Upper lobe of left lung (tissue), 6 donors: ENCODE results near the gene PGM2L1. TPM values are rescaled to one million over a fixed set of nuclear protein-coding genes. Genes with fewer than 3 reads are reported as not detected.

Experiments
- ATAC-seq, 2 donors: fragments of 200-7000 bp; cut with Tn5 transposase; one replicate each; pipeline ENCODE4 v1.9.1; 2022; ENCODE audit warnings: mild to moderate bottlenecking in 2 of 2, moderate library complexity in 2 of 2; ENCODE audit not compliant: low FRiP score in 2 of 2
- DNase-seq, 2 donors: peaks; one replicate each; pipeline ENCODE4 v3.0.0-alpha.2; 2019 to 2020
- H3K27ac ChIP-seq, 4 donors: fragments of 200-600 bp; sonication (generic); one replicate each; pipeline ENCODE4 v1.5.1; 2016 to 2019
- H3K27me3 ChIP-seq, 4 donors: fragments of 200-600 bp; sonication (generic); one replicate each; pipeline ENCODE4 v1.5.1; 2017 to 2019
- H3K36me3 ChIP-seq, 4 donors: fragments of 200-600 bp; sonication (generic); one replicate each; pipeline ENCODE4 v1.5.1; 2016 to 2019
- H3K4me1 ChIP-seq, 4 donors: fragments of 200-600 bp; sonication (generic); one replicate each; pipeline ENCODE4 v1.5.1; 2018 to 2019
- H3K4me3 ChIP-seq, 4 donors: fragments of 200-600 bp; sonication (generic); one replicate each; pipeline ENCODE4 v1.5.1; 2017 to 2019; ENCODE audit warnings: mild to moderate bottlenecking in 2 of 4, moderate library complexity in 1 of 4
- H3K9me3 ChIP-seq, 4 donors: fragments of 200-600 bp; sonication (generic); one replicate each; pipeline ENCODE4 v1.5.1; 2018 to 2019
- CTCF ChIP-seq, 6 experiments: fragments of 450-650 bp in 4 of 6; fragments of 200-600 bp in 2 of 6; sonication (generic) in 2 of 6; IDR thresholded peaks; one replicate each; pipeline ENCODE4 v1.5.1; 2016 to 2019; ENCODE audit warnings: antibody characterized with exemption in 6 of 6
- EP300 ChIP-seq, 4 donors: sonication (generic); formaldehyde crosslinking; IDR thresholded peaks; one replicate each; pipeline ENCODE4 v1.5.1; 2017; ENCODE audit warnings: antibody characterized with exemption in 4 of 4, control low read depth in 2 of 4
- POLR2A ChIP-seq, 4 donors: fragments of 450-650 bp; IDR thresholded peaks; one replicate each; pipeline ENCODE4 v1.5.1; 2016 to 2017; ENCODE audit warnings: antibody characterized with exemption in 4 of 4, mild to moderate bottlenecking in 2 of 4
- POLR2AphosphoS5 ChIP-seq, 2 donors: sonication (generic); formaldehyde crosslinking; IDR thresholded peaks; one replicate each; pipeline ENCODE4 v1.5.1; 2017; ENCODE audit warnings: antibody characterized with exemption in 2 of 2
- WGBS, 2 donors: methylation state at CpG; one replicate each; pipeline ENCODE4 v1.1.5; 2017 to 2018; 5-methylcytosine and 5-hydroxymethylcytosine counted together
- total RNA-seq, 6 donors: library from RNA; depleted of rRNA in 4 of 6; stranded (reverse); fragments of >200 nt in 4 of 6; gene quantifications; one replicate each; pipeline versions ENCODE4 v1.1.0 to v1.2.1, GENCODE V29; 2016 to 2021
- donor health status: DM: no; HTN: no; CAD: no; lungs with moderate emphysema.
- donor health status: DM: no; HTN: yes; CAD: no; lungs with severe emphysema.

PGM2L1 gene
- total RNA-seq, 6 donors from 2014 or later: 1.0 to 8.8 (median 5.8) TPM

GRCh38 chr11:74326665-74327064, 71.6 kb downstream of the PGM2L1 start:
- Histone ChIP-seq H3K36me3 (no peaks in the 10 kb centered on the region), H3K27ac (no peak overlapping the region), H3K4me1 (peaks cover 13 to 22% (median 17%) of the 10 kb centered on the region in 4 donors), H3K9me3 (no peaks in the 10 kb centered on the region), H3K4me3 (no peak overlapping the region), H3K27me3 (no peaks in the 10 kb centered on the region)
- DNase-seq: no peak
- TF ChIP-seq POLR2A (IDR thresholded peaks at IDR 0.05) (no peak), CTCF (IDR thresholded peaks at IDR 0.05) (no peak), EP300 (IDR thresholded peaks at IDR 0.05) (no peak), POLR2AphosphoS5 (IDR thresholded peaks at IDR 0.05) (no peak)
- ATAC-seq: no peak
- WGBS, 2 donors: 74 to 77% methylated on average over 5 of the region's 5 CpGs

GRCh38 chr11:74325649-74326645, 72.3 kb downstream of the PGM2L1 start:
- Histone ChIP-seq H3K27ac (no peak overlapping the region), H3K36me3 (no peaks in the 10 kb centered on the region), H3K4me1 (peaks cover 16 to 26% (median 18%) of the 10 kb centered on the region in 4 donors), H3K4me3 (no peak overlapping the region), H3K9me3 (no peaks in the 10 kb centered on the region), H3K27me3 (no peaks in the 10 kb centered on the region)
- 61 to 70% methylated on average over 7 of the region's 7 CpGs for WGBS, 2 donors
- peak in 1 of 2 donors; percentile 89 for DNase-seq
- TF ChIP-seq EP300 (IDR thresholded peaks at IDR 0.05): peak in 1 of 4 donors; percentile 54
- TF ChIP-seq POLR2A (IDR thresholded peaks at IDR 0.05): no peak
- TF ChIP-seq POLR2AphosphoS5 (IDR thresholded peaks at IDR 0.05): peak; percentile 30 to 79
- TF ChIP-seq CTCF (IDR thresholded peaks at IDR 0.05): no peak
- ATAC-seq: peak; percentile 73

- 58 to 61% methylated on average over 1 to 2 of the region's 2 CpGs for WGBS, 2 donors
- ATAC-seq (peak in 1 of 2 donors; percentile 60), DNase-seq (peak in 1 of 2 donors; percentile 3)
- no peaks in the 10 kb centered on the region for H3K36me3 ChIP-seq
- H3K4me1 ChIP-seq: peaks cover 16 to 26% (median 16%) of the 10 kb centered on the region in 4 donors
- H3K27me3 ChIP-seq: no peaks in the 10 kb centered on the region
- no peak overlapping the region for H3K4me3 ChIP-seq
- no peak overlapping the region for H3K27ac ChIP-seq
- H3K9me3 ChIP-seq: peaks cover 0 to 1% (median 0%) of the 10 kb centered on the region in 4 donors
- no peak for TF ChIP-seq POLR2A (IDR thresholded peaks at IDR 0.05)
- no peak for TF ChIP-seq EP300 (IDR thresholded peaks at IDR 0.05)
- TF ChIP-seq POLR2AphosphoS5 (IDR thresholded peaks at IDR 0.05): peak in 1 of 2 donors; percentile 8
- no peak for TF ChIP-seq CTCF (IDR thresholded peaks at IDR 0.05)
Measured at GRCh38 chr11:74322667-74323066, 75.6 kb downstream of the PGM2L1 start.

- 28 to 35% methylated on average over 10 of the region's 10 CpGs for WGBS, 2 donors
- ATAC-seq (peak in 1 of 2 donors; percentile 30), DNase-seq (no peak)
- Histone ChIP-seq H3K27me3 (no peaks in the 10 kb centered on the region), H3K4me3 (no peak overlapping the region), H3K27ac (no peak overlapping the region), H3K4me1 (peaks cover 15 to 24% (median 16%) of the 10 kb centered on the region in 4 donors), H3K9me3 (peaks cover 2 to 8% (median 6%) of the 10 kb centered on the region in 4 donors), H3K36me3 (no peaks in the 10 kb centered on the region)
- TF ChIP-seq POLR2AphosphoS5 (IDR thresholded peaks at IDR 0.05) (peak in 1 of 2 donors; percentile 10), CTCF (IDR thresholded peaks at IDR 0.05) (peak in 5 of 6 experiments; percentile 31 to 50 (median 43)), EP300 (IDR thresholded peaks at IDR 0.05) (no peak), POLR2A (IDR thresholded peaks at IDR 0.05) (no peak)
Measured at GRCh38 chr11:74321487-74322188, 76.6 kb downstream of the PGM2L1 start.
